Left lung (tissue), 10 donors: ENCODE data around the gene GPR37L1. TPM values are rescaled to one million over a fixed set of nuclear protein-coding genes. Genes with fewer than 3 reads are reported as not detected.

Experiments
- ATAC-seq: fragments of 200-7000 bp; cut with Tn5 transposase; one replicate; pipeline ENCODE4 v1.9.1; 2020; ENCODE audit warnings: moderate library complexity
- DNase-seq, 4 donors: peaks; one replicate each; pipeline ENCODE4 v3.0.0-alpha.2; 2013 to 2020
- H3K27ac ChIP-seq, 2 donors: fragments of 200-600 bp; sonication (generic) in 1 of 2; one replicate each; pipeline versions ENCODE4 v1.5.0 to v1.8.0; 2020 to 2021
- H3K27me3 ChIP-seq, 2 donors: fragments of 200-600 bp; sonication (generic) in 1 of 2; one replicate each; pipeline versions ENCODE4 v1.5.0 to v1.8.0; 2020 to 2021
- H3K36me3 ChIP-seq, 2 donors: fragments of 200-600 bp; sonication (generic) in 1 of 2; one replicate each; pipeline versions ENCODE4 v1.5.0 to v1.8.0; 2020 to 2021
- H3K4me1 ChIP-seq, 2 donors: fragments of 200-600 bp; one replicate each; pipeline ENCODE4 v1.8.0; 2021
- H3K4me3 ChIP-seq, 2 donors: fragments of 200-600 bp; sonication (generic) in 1 of 2; one replicate each; pipeline versions ENCODE4 v1.5.0 to v1.8.0; 2020 to 2021; ENCODE audit warnings: mild to moderate bottlenecking in 1 of 2
- H3K9me3 ChIP-seq, 2 donors: fragments of 200-600 bp; sonication (generic) in 1 of 2; one replicate each; pipeline versions ENCODE4 v1.5.0 to v1.8.0; 2020 to 2021
- intact Hi-C, 2 donors: fragments of 100-400 bp; cut with DNase I; formaldehyde crosslinking; loops; one replicate each; pipeline versions ENCODE4 v1.11.2 to v1.14.2; 2022
- polyA plus RNA-seq, 6 donors: library from polyadenylated mRNA; unstranded; fragments of 120-200 nt; gene quantifications; one replicate each; pipeline ENCODE4 v1.2.1, GENCODE V29; 2013; ENCODE audit not compliant: insufficient read length in 6 of 6
- total RNA-seq, 2 donors: library from RNA; stranded (reverse); fragmentation: NEBNext Ultra II Directional; extraction: Animal tissue kit (Norgen Biotek cat#: 25700); gene quantifications; one replicate each; pipeline ENCODE4 v1.2.1, GENCODE V29; 2021
- TF ChIP-seq, protein P1 (sequence below), 2 donors: fragments of 200-600 bp; sonication (generic) in 1 of 2; IDR thresholded peaks; one replicate each; pipeline versions ENCODE4 v1.5.0 to v1.8.0; 2021; ENCODE audit warnings: antibody characterized with exemption in 2 of 2
- donor health status: DM: no; HTN: yes; CAD: no.
- donor health status: DM: no; HTN: no; CAD: no.

GPR37L1 gene
- total and polyA plus RNA-seq, 8 donors: 0.05 to 0.20 (median 0.10) TPM

DNA sequence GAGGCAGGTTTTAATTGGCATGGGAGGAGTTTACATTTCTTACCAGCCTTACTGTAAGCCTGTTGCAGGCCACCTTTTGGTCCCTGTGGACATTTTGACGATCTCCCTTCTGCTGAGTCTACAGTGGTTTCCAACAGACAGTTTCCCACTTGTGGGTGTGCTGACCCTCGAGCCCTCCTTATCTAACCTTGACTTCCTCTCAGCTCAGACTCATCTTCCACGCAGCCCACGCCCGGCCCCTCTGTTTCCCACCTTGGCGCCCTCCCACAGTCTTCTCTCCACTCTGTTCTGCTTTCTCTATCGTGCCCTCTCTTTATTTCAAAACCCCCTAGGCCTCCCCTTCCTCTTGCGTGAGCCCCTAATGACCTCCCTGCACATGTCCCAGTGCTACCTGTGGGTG, 27.9 kb downstream of the GPR37L1 start:
- H3K4me1 ChIP-seq: peaks cover 12 to 22% of the 10 kb centered on the region in 2 donors
- TF ChIP-seq, protein P1, sequence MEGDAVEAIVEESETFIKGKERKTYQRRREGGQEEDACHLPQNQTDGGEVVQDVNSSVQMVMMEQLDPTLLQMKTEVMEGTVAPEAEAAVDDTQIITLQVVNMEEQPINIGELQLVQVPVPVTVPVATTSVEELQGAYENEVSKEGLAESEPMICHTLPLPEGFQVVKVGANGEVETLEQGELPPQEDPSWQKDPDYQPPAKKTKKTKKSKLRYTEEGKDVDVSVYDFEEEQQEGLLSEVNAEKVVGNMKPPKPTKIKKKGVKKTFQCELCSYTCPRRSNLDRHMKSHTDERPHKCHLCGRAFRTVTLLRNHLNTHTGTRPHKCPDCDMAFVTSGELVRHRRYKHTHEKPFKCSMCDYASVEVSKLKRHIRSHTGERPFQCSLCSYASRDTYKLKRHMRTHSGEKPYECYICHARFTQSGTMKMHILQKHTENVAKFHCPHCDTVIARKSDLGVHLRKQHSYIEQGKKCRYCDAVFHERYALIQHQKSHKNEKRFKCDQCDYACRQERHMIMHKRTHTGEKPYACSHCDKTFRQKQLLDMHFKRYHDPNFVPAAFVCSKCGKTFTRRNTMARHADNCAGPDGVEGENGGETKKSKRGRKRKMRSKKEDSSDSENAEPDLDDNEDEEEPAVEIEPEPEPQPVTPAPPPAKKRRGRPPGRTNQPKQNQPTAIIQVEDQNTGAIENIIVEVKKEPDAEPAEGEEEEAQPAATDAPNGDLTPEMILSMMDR (IDR thresholded peaks at IDR 0.05): no peak
- H3K27me3 ChIP-seq: no peaks in the 10 kb centered on the region
- H3K27ac ChIP-seq: no peak overlapping the region
- ATAC-seq (no peak), DNase-seq (no peak)
- peaks cover 0 to 53% of the 10 kb centered on the region in 2 donors for H3K36me3 ChIP-seq
- intact Hi-C loops: no loop called here
- H3K4me3 ChIP-seq: no peak overlapping the region
- no peaks in the 10 kb centered on the region for H3K9me3 ChIP-seq

DNA sequence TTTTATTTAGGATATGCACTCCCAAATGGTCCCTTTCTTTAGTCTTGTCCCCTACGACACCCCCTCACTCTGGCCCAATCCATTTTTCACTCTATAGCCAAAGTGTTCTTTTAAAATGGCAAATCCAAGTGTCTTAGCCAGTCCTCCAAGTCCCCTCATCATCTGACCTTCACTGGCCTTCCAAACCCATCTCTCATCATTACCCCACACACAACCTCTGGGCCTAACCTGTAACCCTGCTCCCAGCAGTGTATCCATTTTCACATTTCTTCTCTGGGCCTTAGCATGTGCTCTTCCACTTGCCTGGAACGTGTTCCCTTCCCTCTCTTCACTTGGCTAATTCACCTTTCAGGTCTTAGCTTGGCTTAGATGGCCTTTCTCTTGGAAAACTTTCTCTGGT, 28.3 kb downstream of the GPR37L1 start:
- H3K36me3 ChIP-seq: peaks cover 0 to 53% of the 10 kb centered on the region in 2 donors
- H3K9me3 ChIP-seq: no peaks in the 10 kb centered on the region
- DNase-seq: no peak
- no peak overlapping the region for H3K4me3 ChIP-seq
- H3K4me1 ChIP-seq: peaks cover 11 to 26% of the 10 kb centered on the region in 2 donors
- intact Hi-C loops: no loop called here
- no peak for ATAC-seq
- H3K27me3 ChIP-seq: no peaks in the 10 kb centered on the region
- H3K27ac ChIP-seq: no peak overlapping the region
- TF ChIP-seq, protein P1 (IDR thresholded peaks at IDR 0.05): no peak

DNA sequence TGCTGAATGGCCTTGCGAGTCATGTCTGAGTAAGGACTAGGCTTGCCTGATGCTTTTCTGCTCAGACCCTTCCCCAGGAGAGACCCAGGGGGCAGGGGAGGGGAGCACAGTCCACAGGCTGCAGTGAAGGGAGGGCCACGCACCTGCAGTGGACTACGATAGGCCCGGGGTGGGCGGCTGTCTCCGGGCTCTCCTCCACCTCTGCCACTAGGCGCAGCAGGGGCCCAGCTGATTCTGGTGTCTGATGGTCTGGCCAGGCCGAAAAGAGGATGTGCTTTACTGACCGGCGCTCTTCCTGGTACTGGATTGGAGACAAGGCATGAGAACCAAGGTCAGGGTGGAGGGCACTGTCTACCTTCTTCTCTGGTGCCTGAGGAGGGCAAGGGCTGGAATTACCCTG, 29.7 kb downstream of the GPR37L1 start:
- Histone ChIP-seq H3K27me3 (no peaks in the 10 kb centered on the region), H3K36me3 (peaks cover 0 to 56% of the 10 kb centered on the region in 2 donors), H3K9me3 (no peaks in the 10 kb centered on the region), H3K4me3 (no peak overlapping the region), H3K4me1 (peaks cover 11 to 33% of the 10 kb centered on the region in 2 donors), H3K27ac (no peak overlapping the region)
- TF ChIP-seq, protein P1 (IDR thresholded peaks at IDR 0.05): no peak
- no peak for ATAC-seq
- DNase-seq: peak in 1 of 4 donors; percentile 69
- intact Hi-C loops: no loop called here

DNA sequence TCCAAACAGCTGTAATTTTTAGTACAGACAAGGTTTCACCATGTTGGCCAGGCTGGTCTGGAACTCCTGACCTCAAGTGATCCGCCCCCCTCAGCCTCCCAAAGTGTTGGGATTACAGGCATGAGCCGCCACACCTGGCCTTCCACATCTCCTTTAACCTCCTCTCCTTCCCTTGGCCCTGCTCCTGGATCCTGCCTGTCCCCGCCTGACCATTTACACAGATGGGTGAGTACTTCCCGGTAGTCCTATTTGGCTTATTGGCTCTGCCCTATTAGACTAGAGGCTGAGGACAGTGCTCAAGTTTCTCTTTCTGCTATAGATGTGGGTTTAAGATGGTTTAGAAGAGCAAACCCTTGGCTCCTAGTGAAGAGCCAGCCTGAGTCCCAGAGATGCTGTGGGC, 30.6 kb downstream of the GPR37L1 start:
- DNase-seq (no peak), ATAC-seq (no peak)
- Histone ChIP-seq H3K27me3 (no peaks in the 10 kb centered on the region), H3K4me1 (peaks cover 11 to 42% of the 10 kb centered on the region in 2 donors), H3K27ac (no peak overlapping the region), H3K36me3 (peaks cover 0 to 55% of the 10 kb centered on the region in 2 donors), H3K4me3 (no peak overlapping the region), H3K9me3 (no peaks in the 10 kb centered on the region)
- TF ChIP-seq, protein P1 (IDR thresholded peaks at IDR 0.05): no peak
- intact Hi-C loops: no loop called here

DNA sequence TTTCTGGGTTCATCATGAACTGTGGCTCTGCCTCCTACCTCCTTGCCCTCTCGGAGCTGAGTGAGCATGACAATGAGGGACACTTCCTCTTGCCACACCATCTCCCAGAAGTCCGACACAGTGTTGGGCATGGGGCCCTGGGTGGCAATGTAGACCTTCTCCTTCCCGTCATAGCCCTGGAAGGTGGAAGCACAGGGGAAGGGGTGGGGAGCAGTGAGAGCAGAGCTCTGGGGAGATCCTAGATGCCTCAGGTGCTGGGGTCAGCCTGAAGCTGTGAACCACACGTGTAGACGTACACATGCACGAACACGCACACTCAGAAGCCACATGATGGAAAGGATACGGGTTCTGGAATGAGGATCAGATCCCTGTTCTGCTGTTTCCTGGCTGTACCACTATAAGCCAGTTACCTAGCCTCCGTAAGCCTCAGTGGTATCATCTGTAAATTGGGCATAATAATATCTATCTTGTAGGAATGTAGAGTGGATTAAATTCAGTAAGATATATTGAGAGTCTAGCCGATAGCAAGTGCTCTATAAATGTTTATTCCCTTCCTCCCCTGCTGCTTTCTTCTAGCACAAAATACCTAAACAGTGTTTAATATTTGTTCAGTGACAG, 31.5 kb downstream of the GPR37L1 start:
- intact Hi-C loops: no loop called here
- Histone ChIP-seq H3K36me3 (peaks cover 0 to 51% of the 10 kb centered on the region in 2 donors), H3K27ac (peak overlapping the region in 1 of 2 donors; percentile 15), H3K27me3 (no peaks in the 10 kb centered on the region), H3K4me1 (peaks cover 11 to 51% of the 10 kb centered on the region in 2 donors), H3K9me3 (no peaks in the 10 kb centered on the region), H3K4me3 (no peak overlapping the region)
- ATAC-seq (no peak), DNase-seq (peak in 1 of 4 donors; percentile 24)
- TF ChIP-seq, protein P1 (IDR thresholded peaks at IDR 0.05): no peak
